ENCODE measurements around the gene G3BP1.
A peak's percentile ranks its signal among the peaks of the same experiment; 100 is the strongest.

Gene G3BP1

GRCh38 chr5:151735646-151736045 lies 36.1 kb upstream of the G3BP1 start:
- no peak for TF ChIP-seq CTCF (conservative IDR thresholded peaks at IDR 0.05; ENCODE audit: low read length)
- no peak overlapping the region for H3K4me3 ChIP-seq (ENCODE audit: low read length)
- no peak for DNase-seq (ENCODE audit: low read depth)

- peak; percentile 80 for DNase-seq (ENCODE audit: low read depth)
- no peak overlapping the region for H3K4me3 ChIP-seq (ENCODE audit: low read length)
- TF ChIP-seq CTCF (conservative IDR thresholded peaks at IDR 0.05; ENCODE audit: low read length), result no peak
These were observed 34.3 kb upstream of the G3BP1 start for GRCh38 chr5:151737431-151737830.

- DNase-seq (ENCODE audit: low read depth), result no peak
- no peak overlapping the region for H3K4me3 ChIP-seq (ENCODE audit: low read length)
- TF ChIP-seq CTCF (conservative IDR thresholded peaks at IDR 0.05; ENCODE audit: low read length), result no peak
These were observed 33.5 kb upstream of the G3BP1 start for GRCh38 chr5:151738125-151738848.

GRCh38 chr5:151739395-151739794 lies 32.4 kb upstream of the G3BP1 start:
- no peak overlapping the region for H3K4me3 ChIP-seq (ENCODE audit: low read length)
- DNase-seq (ENCODE audit: low read depth), result no peak

GRCh38 chr5:151739939-151740335 lies 31.8 kb upstream of the G3BP1 start:
- no peak for TF ChIP-seq CTCF (conservative IDR thresholded peaks at IDR 0.05; ENCODE audit: low read length)
- peak; percentile 99 for DNase-seq (ENCODE audit: low read depth)
- H3K4me3 ChIP-seq (ENCODE audit: low read length), result peak overlapping the region; percentile 40

More at GRCh38 chr5:151739395-151739794, 32.4 kb upstream of the G3BP1 start:
- TF ChIP-seq CTCF (conservative IDR thresholded peaks at IDR 0.05; ENCODE audit: low read length), result no peak

GRCh38 chr5:151740336-151740942 lies 31.3 kb upstream of the G3BP1 start:
- TF ChIP-seq CTCF (conservative IDR thresholded peaks at IDR 0.05; ENCODE audit: low read length), result peak; percentile 84
- H3K4me3 ChIP-seq (ENCODE audit: low read length), result peak overlapping the region; percentile 42
- peak; percentile 97 for DNase-seq (ENCODE audit: low read depth)

GRCh38 chr5:151740958-151741373 lies 30.8 kb upstream of the G3BP1 start:
- TF ChIP-seq CTCF (conservative IDR thresholded peaks at IDR 0.05; ENCODE audit: low read length), result no peak
- peak; percentile 83 for DNase-seq (ENCODE audit: low read depth)
- H3K4me3 ChIP-seq (ENCODE audit: low read length), result peak overlapping the region; percentile 42
